GM12878 (cell line): Measurements from ENCODE around the gene TNS4.

Experiments
- CTCF ChIP-seq, 3 experiments: IDR thresholded peaks in 2 of 3; conservative IDR thresholded peaks in 1 of 3; 2 replicates each; pipeline ENCODE4 v1.5.1; 2011; ENCODE audit warnings: low read depth in 3 of 3, low read length in 3 of 3, mild to moderate bottlenecking in 3 of 3, control low read depth in 2 of 3, moderate library complexity in 2 of 3, inconsistent platforms in 1 of 3, mixed read lengths in 1 of 3; ENCODE audit not compliant: control insufficient read depth in 2 of 3, insufficient read depth in 1 of 3; ENCODE audit errors: extremely low read depth in 1 of 3
- JUND ChIP-seq: IDR thresholded peaks from 2 replicates; pipeline ENCODE4 v1.6.1; 2012; ENCODE audit warnings: low read depth, mild to moderate bottlenecking, low read length, improper control_type of control experiment, moderate library complexity
- POLR2A ChIP-seq: IDR thresholded peaks from 2 replicates; pipeline ENCODE4 v1.6.1; 2011; ENCODE audit warnings: low read depth, mild to moderate bottlenecking, low read length

DNA sequence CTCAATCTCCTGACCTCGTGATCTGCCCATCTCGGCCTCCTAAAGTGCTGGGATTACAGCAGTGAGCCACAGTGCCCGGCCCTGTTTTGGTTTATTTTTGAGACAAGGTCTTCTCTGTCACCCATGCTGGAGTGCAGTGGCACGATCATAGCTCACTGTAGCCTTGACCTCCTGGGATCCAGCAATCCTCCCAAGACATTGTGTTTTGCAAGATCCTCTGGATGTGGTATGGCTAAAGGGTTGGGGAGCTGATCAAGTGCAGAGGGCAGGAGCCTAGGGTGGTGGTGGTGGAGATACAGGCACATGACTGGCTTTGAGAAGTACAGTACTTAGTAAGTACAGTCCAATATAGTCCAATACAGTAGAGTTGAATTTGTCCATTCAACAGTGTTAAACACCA is 16.6 kb upstream of the TNS4 start:
- no peak for TF ChIP-seq CTCF (IDR thresholded peaks at IDR 0.05 in 2 of 3, conservative IDR thresholded peaks at IDR 0.05 in 1 of 3; ENCODE audit: control insufficient read depth in 2 of 3, extremely low read depth in 1 of 3, insufficient read depth in 1 of 3, low read depth in 3 of 3, low read length in 3 of 3)
- TF ChIP-seq POLR2A = no peak
- TF ChIP-seq JUND = no peak
